ENCODE data around the gene SERGEF.
A peak's percentile ranks its signal among the peaks of the same experiment; 100 is the strongest.

SERGEF gene

DNA sequence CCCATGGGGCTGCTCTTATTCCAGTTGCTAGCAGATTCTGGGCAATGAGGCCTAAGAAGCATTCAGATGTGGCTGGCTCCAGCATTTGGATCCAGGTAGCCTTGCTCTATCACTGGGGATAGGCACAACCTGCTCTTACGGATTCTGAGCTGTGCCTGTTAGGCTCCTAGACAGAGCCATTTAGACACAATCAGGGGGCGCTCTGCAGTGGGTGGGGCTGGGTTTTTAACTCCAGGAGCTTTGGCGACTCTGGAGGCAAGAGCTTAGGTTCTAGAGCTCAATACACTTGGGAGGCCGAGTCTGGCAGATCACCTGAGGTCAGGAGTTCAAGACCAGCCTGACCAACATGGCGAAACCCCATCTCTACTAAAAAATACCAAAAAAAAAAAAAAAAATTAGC is 246.3 kb downstream of the SERGEF start:
- no peak overlapping the region for H3K4me3 ChIP-seq (ENCODE audit: low read length)
- DNase-seq (ENCODE audit: low read depth, low spot score) = no peak
- no CpG with 5 or more reads among the region's 5 CpGs for WGBS (ENCODE audit: insufficient coverage, insufficient read length)
- H3K27ac ChIP-seq (ENCODE audit: low read length) = no peak overlapping the region
- no peaks in the 10 kb centered on the region for H3K4me1 ChIP-seq (ENCODE audit: control insufficient read depth, insufficient read depth, low read length)
- H3K27me3 ChIP-seq (ENCODE audit: control insufficient read depth, insufficient read depth, low read length) = no peaks in the 10 kb centered on the region
- H3K9me3 ChIP-seq (ENCODE audit: control insufficient read depth, insufficient read depth, low read length) = no peaks in the 10 kb centered on the region
- no peaks in the 10 kb centered on the region for H3K36me3 ChIP-seq (ENCODE audit: control insufficient read depth, insufficient read depth, low read length)

GRCh38 chr11:17766073-17766359 is 246.8 kb downstream of the SERGEF start:
- Histone ChIP-seq H3K27ac (ENCODE audit: low read length) (no peak overlapping the region), H3K9me3 (ENCODE audit: control insufficient read depth, insufficient read depth, low read length) (no peaks in the 10 kb centered on the region), H3K4me3 (ENCODE audit: low read length) (no peak overlapping the region), H3K36me3 (ENCODE audit: control insufficient read depth, insufficient read depth, low read length) (no peaks in the 10 kb centered on the region), H3K27me3 (ENCODE audit: control insufficient read depth, insufficient read depth, low read length) (no peaks in the 10 kb centered on the region), H3K4me1 (ENCODE audit: control insufficient read depth, insufficient read depth, low read length) (no peaks in the 10 kb centered on the region)
- no CpG with 5 or more reads among the region's 8 CpGs for WGBS (ENCODE audit: insufficient coverage, insufficient read length)
- DNase-seq (ENCODE audit: low read depth, low spot score) = no peak

GRCh38 chr11:17765356-17766072 is 247.3 kb downstream of the SERGEF start:
- H3K4me1 ChIP-seq (ENCODE audit: control insufficient read depth, insufficient read depth, low read length) = no peaks in the 10 kb centered on the region
- WGBS (ENCODE audit: insufficient coverage, insufficient read length) = no CpG with 5 or more reads among the region's 13 CpGs
- H3K27ac ChIP-seq (ENCODE audit: low read length) = no peak overlapping the region
- no peak for DNase-seq (ENCODE audit: low read depth, low spot score)
- H3K9me3 ChIP-seq (ENCODE audit: control insufficient read depth, insufficient read depth, low read length) = no peaks in the 10 kb centered on the region
- no peaks in the 10 kb centered on the region for H3K27me3 ChIP-seq (ENCODE audit: control insufficient read depth, insufficient read depth, low read length)
- no peak overlapping the region for H3K4me3 ChIP-seq (ENCODE audit: low read length)
- H3K36me3 ChIP-seq (ENCODE audit: control insufficient read depth, insufficient read depth, low read length) = no peaks in the 10 kb centered on the region

- no peaks in the 10 kb centered on the region for H3K9me3 ChIP-seq (ENCODE audit: control insufficient read depth, insufficient read depth, low read length)
- no peak for DNase-seq (ENCODE audit: low read depth, low spot score)
- H3K36me3 ChIP-seq (ENCODE audit: control insufficient read depth, insufficient read depth, low read length) = no peaks in the 10 kb centered on the region
- no CpG with 5 or more reads among the region's 19 CpGs for WGBS (ENCODE audit: insufficient coverage, insufficient read length)
- H3K27me3 ChIP-seq (ENCODE audit: control insufficient read depth, insufficient read depth, low read length) = no peaks in the 10 kb centered on the region
- no peak overlapping the region for H3K4me3 ChIP-seq (ENCODE audit: low read length)
- H3K27ac ChIP-seq (ENCODE audit: low read length) = no peak overlapping the region
- H3K4me1 ChIP-seq (ENCODE audit: control insufficient read depth, insufficient read depth, low read length) = no peaks in the 10 kb centered on the region
These were observed 248.2 kb downstream of the SERGEF start for GRCh38 chr11:17764446-17765218.

GRCh38 chr11:17763703-17764102 is 249.1 kb downstream of the SERGEF start:
- Histone ChIP-seq H3K9me3 (ENCODE audit: control insufficient read depth, insufficient read depth, low read length) (no peaks in the 10 kb centered on the region), H3K27ac (ENCODE audit: low read length) (no peak overlapping the region), H3K4me3 (ENCODE audit: low read length) (no peak overlapping the region), H3K36me3 (ENCODE audit: control insufficient read depth, insufficient read depth, low read length) (no peaks in the 10 kb centered on the region), H3K27me3 (ENCODE audit: control insufficient read depth, insufficient read depth, low read length) (no peaks in the 10 kb centered on the region), H3K4me1 (ENCODE audit: control insufficient read depth, insufficient read depth, low read length) (no peaks in the 10 kb centered on the region)
- DNase-seq (ENCODE audit: low read depth, low spot score) = no peak
- 100% methylated on average over 2 of the region's 3 CpGs for WGBS (ENCODE audit: insufficient coverage, insufficient read length)

GRCh38 chr11:17763244-17763643 is 249.6 kb downstream of the SERGEF start:
- Histone ChIP-seq H3K27ac (ENCODE audit: low read length) (no peak overlapping the region), H3K36me3 (ENCODE audit: control insufficient read depth, insufficient read depth, low read length) (no peaks in the 10 kb centered on the region), H3K4me1 (ENCODE audit: control insufficient read depth, insufficient read depth, low read length) (no peaks in the 10 kb centered on the region), H3K4me3 (ENCODE audit: low read length) (no peak overlapping the region), H3K27me3 (ENCODE audit: control insufficient read depth, insufficient read depth, low read length) (no peaks in the 10 kb centered on the region), H3K9me3 (ENCODE audit: control insufficient read depth, insufficient read depth, low read length) (no peaks in the 10 kb centered on the region)
- no CpG with 5 or more reads among the region's 7 CpGs for WGBS (ENCODE audit: insufficient coverage, insufficient read length)
- no peak for DNase-seq (ENCODE audit: low read depth, low spot score)

DNA sequence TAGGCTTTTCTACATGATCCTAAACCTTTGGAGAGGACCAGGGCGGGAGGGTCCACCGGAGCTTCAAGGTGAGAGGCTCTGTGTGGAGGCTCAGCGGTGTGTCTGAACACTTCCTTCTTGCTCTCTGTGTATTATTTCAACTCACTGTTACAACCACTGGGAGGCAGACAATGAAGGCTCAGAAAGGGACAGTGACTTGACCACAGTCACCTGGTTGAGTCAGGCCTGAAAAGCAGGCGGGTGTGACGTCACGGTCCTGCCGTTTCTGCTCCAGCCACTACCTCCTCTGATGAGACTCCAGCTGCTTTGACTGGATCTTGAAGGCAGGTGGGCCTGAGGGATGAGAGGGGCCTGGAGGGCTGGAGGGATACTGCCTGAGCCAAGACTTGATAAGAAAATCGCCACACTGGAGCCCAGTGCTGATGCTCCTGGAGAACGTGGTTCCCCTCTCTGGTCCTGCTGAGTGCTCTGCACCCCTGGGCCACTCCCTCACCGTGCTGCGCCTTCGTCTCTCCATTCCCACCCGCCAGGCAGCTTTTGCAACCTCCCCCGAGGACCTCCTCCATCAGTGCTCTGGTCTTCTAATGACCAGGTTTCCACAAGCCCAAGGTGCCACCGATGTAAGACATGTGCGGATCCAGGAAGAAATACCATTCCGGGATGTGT is 250.4 kb downstream of the SERGEF start:
- Histone ChIP-seq H3K9me3 (ENCODE audit: control insufficient read depth, insufficient read depth, low read length) (no peaks in the 10 kb centered on the region), H3K36me3 (ENCODE audit: control insufficient read depth, insufficient read depth, low read length) (no peaks in the 10 kb centered on the region), H3K4me1 (ENCODE audit: control insufficient read depth, insufficient read depth, low read length) (no peaks in the 10 kb centered on the region), H3K27me3 (ENCODE audit: control insufficient read depth, insufficient read depth, low read length) (no peaks in the 10 kb centered on the region), H3K4me3 (ENCODE audit: low read length) (no peak overlapping the region), H3K27ac (ENCODE audit: low read length) (no peak overlapping the region)
- no peak for DNase-seq (ENCODE audit: low read depth, low spot score)
- WGBS (ENCODE audit: insufficient coverage, insufficient read length) = no CpG with 5 or more reads among the region's 17 CpGs

GRCh38 chr11:17760102-17761029 is 252.5 kb downstream of the SERGEF start:
- Histone ChIP-seq H3K9me3 (ENCODE audit: control insufficient read depth, insufficient read depth, low read length) (no peaks in the 10 kb centered on the region), H3K36me3 (ENCODE audit: control insufficient read depth, insufficient read depth, low read length) (no peaks in the 10 kb centered on the region), H3K4me1 (ENCODE audit: control insufficient read depth, insufficient read depth, low read length) (no peaks in the 10 kb centered on the region), H3K27me3 (ENCODE audit: control insufficient read depth, insufficient read depth, low read length) (no peaks in the 10 kb centered on the region), H3K4me3 (ENCODE audit: low read length) (no peak overlapping the region), H3K27ac (ENCODE audit: low read length) (no peak overlapping the region)
- DNase-seq (ENCODE audit: low read depth, low spot score) = peak; percentile 77
- no CpG with 5 or more reads among the region's 23 CpGs for WGBS (ENCODE audit: insufficient coverage, insufficient read length)

- no peak for DNase-seq (ENCODE audit: low read depth, low spot score)
- no peak overlapping the region for H3K27ac ChIP-seq (ENCODE audit: low read length)
- H3K27me3 ChIP-seq (ENCODE audit: control insufficient read depth, insufficient read depth, low read length) = no peaks in the 10 kb centered on the region
- no peak overlapping the region for H3K4me3 ChIP-seq (ENCODE audit: low read length)
- no peaks in the 10 kb centered on the region for H3K36me3 ChIP-seq (ENCODE audit: control insufficient read depth, insufficient read depth, low read length)
- no peaks in the 10 kb centered on the region for H3K4me1 ChIP-seq (ENCODE audit: control insufficient read depth, insufficient read depth, low read length)
- no CpG with 5 or more reads among the region's 3 CpGs for WGBS (ENCODE audit: insufficient coverage, insufficient read length)
- no peaks in the 10 kb centered on the region for H3K9me3 ChIP-seq (ENCODE audit: control insufficient read depth, insufficient read depth, low read length)
These were observed 257.0 kb downstream of the SERGEF start for GRCh38 chr11:17755891-17756290.

- Histone ChIP-seq H3K27ac (ENCODE audit: low read length) (no peak overlapping the region), H3K9me3 (ENCODE audit: control insufficient read depth, insufficient read depth, low read length) (no peaks in the 10 kb centered on the region), H3K27me3 (ENCODE audit: control insufficient read depth, insufficient read depth, low read length) (no peaks in the 10 kb centered on the region), H3K4me3 (ENCODE audit: low read length) (no peak overlapping the region), H3K36me3 (ENCODE audit: control insufficient read depth, insufficient read depth, low read length) (no peaks in the 10 kb centered on the region), H3K4me1 (ENCODE audit: control insufficient read depth, insufficient read depth, low read length) (no peaks in the 10 kb centered on the region)
- no CpG with 5 or more reads among the region's 10 CpGs for WGBS (ENCODE audit: insufficient coverage, insufficient read length)
- DNase-seq (ENCODE audit: low read depth, low spot score) = no peak
These were observed 259.2 kb downstream of the SERGEF start for GRCh38 chr11:17753641-17754040.
